Stimulated activated CD8-positive, alpha-beta memory T cell treated with anti-CD3 and anti-CD28 coated beads, Interleukin-15, amount 100 ng/mL, for 4 hours (primary cell): ENCODE measurements around the gene ADORA1.

Source experiments
- DNase-seq, 2 donors: peaks; one replicate each; pipeline ENCODE4 v3.0.0-alpha.2; 2020; ENCODE audit warnings: low read depth in 2 of 2

The ADORA1 gene

GRCh38 chr1:203156280-203156679 lies 28.8 kb downstream of the ADORA1 start:
- no peak for DNase-seq

- no peak for DNase-seq
These were observed 30.9 kb downstream of the ADORA1 start for GRCh38 chr1:203158423-203158822.

- DNase-seq, result no peak
These were observed 31.6 kb downstream of the ADORA1 start for GRCh38 chr1:203158960-203159665.

GRCh38 chr1:203159844-203160243 lies 32.3 kb downstream of the ADORA1 start:
- DNase-seq, result no peak

GRCh38 chr1:203161175-203161574 lies 33.6 kb downstream of the ADORA1 start:
- DNase-seq, result no peak

GRCh38 chr1:203161703-203162102 lies 34.2 kb downstream of the ADORA1 start:
- no peak for DNase-seq

- DNase-seq, result no peak
These were observed 34.9 kb downstream of the ADORA1 start for GRCh38 chr1:203162403-203162802.

- DNase-seq, result no peak
These were observed 36.5 kb downstream of the ADORA1 start for GRCh38 chr1:203163891-203164635.

GRCh38 chr1:203165101-203165799 lies 37.7 kb downstream of the ADORA1 start:
- no peak for DNase-seq

GRCh38 chr1:203165800-203166161 lies 38.3 kb downstream of the ADORA1 start:
- no peak for DNase-seq

- DNase-seq, result no peak
These were observed 38.8 kb downstream of the ADORA1 start for GRCh38 chr1:203166192-203166940.

GRCh38 chr1:203167026-203167912 lies 39.7 kb downstream of the ADORA1 start:
- no peak for DNase-seq

GRCh38 chr1:203167913-203168200 lies 40.3 kb downstream of the ADORA1 start:
- DNase-seq, result no peak

GRCh38 chr1:203168256-203168786 lies 40.8 kb downstream of the ADORA1 start:
- DNase-seq, result no peak

- DNase-seq, result no peak
These were observed 41.5 kb downstream of the ADORA1 start for GRCh38 chr1:203168991-203169390.

GRCh38 chr1:203169770-203170520 lies 42.4 kb downstream of the ADORA1 start:
- no peak for DNase-seq

GRCh38 chr1:203170625-203171330 lies 43.3 kb downstream of the ADORA1 start:
- DNase-seq, result no peak

GRCh38 chr1:203171341-203172183 lies 44.0 kb downstream of the ADORA1 start:
- DNase-seq, result no peak
